HG03097 (cell line): ENCODE measurements around the gene CACNB1.

Experiments used
- ATAC-seq: cut with Tn5 transposase; IDR thresholded peaks from one replicate; pipeline ENCODE4 v1.9.1; 2021; ENCODE audit not compliant: unreplicated experiment, low FRiP score

The CACNB1 gene

DNA sequence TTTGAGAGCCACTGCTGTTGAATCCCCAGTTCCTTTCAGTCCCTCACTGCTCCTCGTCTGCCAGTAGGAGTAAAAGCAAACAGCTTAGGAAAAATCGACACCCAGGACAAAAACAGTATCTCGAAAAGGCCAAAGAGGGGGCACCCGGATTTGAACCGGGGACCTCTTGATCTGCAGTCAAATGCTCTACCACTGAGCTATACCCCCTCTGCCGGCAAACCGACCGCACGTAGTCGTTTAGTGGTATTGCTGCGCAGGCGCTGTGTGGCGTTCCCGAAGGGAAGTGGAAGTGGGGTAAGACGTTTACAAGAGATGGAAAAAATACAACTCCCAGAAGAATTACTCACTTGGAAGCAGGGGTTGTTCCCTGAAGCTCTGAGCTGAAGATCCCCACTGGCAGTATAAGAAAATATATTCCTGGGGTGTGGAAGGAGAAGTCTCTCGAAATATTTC, 43.8 kb downstream of the CACNB1 start:
- peak; percentile 46 for ATAC-seq

DNA sequence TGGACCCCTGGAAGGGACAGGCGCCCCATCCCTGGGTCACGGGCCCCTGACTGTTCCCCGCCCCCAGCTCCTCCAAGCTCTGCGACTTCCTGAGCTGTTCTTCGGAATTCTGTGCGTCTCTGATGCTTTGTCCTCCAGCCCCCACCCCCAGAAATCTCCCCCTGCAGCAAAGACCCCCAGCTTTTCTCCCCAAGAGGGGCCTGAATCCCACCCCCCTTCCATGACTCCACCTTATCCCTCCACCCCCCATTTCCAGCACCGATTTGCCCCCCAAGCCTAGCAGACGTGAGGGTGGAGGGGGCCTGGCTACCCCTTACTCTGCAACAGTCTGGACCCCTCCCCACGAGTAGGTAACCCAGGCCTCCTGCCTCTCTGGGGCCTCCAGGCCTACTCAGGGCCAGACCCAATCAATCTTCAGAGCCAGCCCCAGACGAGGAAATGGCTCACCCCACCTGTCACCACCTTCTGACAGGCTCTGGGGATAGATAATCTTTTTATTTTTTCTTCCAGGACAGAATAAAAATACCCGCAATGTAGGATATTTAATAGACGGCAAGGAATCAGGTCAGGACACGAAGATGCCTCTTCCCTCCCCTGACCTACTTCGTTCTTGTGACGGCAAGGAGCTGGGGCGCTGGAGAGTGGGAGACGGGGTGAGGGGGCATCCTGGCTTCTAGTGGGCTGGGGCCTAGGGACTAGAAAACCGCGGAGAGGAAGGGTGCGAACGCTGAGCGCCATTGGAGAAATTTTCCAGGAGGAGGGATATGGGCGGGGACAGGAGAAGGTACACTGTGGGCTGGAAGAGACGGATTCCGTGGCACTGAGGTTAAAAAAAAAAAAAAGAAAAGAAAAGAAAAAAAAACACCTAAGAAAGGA, 45.3 kb downstream of the CACNB1 start:
- no peak for ATAC-seq

DNA sequence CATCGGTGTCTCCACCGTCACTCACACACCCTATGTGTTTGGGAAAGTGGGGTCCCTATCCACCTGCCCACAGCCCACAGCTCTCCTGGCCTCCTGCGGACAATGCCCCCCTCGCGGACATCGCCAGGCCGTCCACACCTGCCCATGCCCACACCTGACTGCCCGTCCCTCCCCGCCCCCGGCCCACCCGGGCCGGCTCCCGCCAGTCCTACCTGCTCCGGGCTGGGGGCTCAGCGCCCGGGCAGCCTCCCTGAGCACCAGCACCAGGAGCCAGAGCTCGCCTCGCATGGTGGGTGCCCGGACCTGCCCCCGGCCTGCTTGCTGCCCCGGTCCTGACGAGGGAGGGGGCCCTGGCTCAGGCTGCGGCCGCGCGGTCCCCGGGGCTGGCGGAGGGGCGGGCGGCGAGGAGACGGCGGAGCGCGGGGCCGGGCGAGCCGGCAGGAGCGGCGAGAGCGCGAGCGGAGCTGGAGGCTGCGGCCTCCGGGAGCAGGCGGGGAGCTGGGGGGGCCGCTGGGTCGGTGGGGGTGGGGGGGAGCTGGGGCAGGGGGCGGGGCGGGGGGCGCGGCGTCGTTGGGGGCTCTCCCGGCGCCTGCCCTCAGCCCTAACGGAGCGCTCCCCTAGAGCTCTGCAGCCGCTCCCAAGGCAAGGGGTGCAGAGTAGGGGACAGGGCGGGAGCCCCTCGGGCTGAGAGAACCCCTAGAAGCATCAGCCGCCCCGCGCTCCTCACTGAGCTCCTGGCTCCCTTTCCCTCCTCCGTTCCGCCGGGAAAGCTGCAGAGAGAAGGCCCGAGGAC, 46.1 kb downstream of the CACNB1 start, which contains the start of gene PLXDC1:
Gene PLXDC1, minus strand, starts transcription at position 488 of the 793 bp plus-strand sequence. Its CDS starts 200 bp downstream, at position 288.
- ATAC-seq, result no peak

DNA sequence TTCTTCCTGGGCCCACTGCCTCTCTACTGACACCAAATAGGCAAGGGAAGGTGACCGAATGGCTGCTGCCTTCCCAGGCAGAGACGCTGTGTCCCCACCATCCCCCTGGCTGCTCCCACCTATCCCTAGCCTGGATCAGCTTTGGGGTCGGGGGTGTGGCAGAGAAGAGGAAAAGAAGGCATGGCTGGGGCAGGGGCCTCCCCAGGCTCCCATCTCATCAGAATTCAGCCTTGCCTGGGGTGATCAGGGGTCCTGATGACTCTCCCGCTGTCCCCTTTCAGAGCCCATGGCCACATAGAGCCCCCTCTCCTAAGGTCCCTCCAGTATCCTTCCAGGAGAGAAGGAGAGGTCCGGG, 46.7 kb downstream of the CACNB1 start:
- no peak for ATAC-seq

DNA sequence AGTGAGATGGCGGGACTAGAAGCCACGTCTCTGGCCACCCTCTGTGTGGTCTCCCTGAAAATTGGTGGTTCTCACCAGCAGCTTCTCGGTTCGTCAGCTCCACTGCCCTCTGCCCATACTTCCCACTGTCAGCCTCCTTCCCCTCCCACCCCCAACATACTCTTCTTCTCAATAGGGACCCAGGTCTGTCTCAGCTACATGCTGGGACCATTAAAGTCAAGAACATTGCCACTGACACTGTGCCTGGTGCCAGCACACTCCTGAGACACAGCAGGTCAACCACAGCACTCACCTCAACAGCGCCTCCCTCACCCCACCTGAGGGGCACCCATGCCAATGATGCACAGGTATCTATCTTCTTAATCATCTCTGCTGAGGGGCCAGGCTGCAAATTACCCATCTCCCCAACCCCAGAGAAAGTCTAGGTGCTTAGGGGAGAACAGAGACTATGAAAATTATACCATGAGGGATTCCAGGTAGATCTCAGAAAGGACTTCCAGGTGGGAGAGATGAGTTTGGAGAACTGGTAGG, 47.3 kb downstream of the CACNB1 start:
- no peak for ATAC-seq

DNA sequence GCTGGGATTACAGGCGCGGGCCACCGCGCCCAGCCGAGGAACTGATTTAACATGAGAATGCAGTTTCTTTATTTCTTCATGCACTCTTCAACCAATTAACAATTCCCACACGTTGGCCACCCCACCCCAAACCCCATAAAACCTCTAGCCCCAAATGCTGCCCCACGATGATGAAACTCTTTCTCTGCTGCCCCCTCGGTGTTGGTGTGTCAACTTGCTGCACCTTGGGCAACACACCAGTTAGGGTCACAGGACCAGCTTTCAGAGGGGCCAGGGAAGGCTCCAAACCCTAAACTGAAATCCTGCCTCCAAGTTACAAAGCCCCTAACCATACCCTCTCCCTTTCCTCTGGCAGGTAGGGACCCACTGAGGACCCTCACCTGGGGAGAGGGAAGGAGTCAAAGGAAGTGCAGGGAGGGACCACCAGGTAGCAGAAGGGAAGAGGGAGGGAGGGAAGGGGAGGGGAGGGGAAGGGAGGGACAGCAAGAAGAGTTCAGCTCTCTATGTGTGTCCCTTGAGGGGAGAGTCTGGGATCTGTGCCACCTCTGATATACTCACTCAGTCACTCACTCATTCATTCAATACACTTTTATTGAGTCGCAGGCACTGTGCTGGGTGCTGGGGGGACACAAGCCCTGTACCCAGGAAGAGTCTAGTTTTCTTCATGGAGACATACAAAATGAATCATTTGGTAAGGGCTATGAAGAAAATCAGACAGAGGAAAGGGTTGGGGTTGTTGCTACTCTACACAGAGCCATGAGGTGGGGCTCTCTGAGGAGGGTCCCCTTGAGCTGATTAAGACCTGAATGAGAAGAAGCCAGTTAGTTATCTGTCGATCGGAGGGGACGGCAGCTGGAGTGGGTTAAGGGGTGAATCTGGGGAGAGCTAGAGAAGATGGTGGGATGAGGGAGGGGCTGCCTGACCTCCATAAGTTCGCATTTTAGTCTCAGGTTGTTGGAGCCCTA, 50.0 kb downstream of the CACNB1 start:
- no peak for ATAC-seq

DNA sequence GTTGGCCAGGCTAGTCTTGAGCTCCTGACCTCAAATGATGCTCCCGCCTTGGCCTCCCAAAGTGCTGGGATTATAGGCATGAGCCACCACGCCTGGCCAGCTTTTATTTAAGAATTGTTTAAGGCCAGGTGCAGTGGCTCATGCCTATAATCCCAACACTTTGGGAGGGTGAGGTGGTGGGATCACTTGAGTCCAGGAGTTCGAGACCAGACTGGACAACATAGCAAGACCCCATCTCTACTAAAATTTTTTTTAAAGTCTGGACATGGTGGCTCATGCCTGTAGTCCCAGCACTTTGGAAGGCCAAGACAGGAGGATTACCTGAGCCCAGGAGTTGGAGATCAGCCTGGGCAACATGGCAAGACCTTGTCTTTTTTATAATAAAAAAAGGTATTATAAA, 51.2 kb downstream of the CACNB1 start:
- no peak for ATAC-seq

DNA sequence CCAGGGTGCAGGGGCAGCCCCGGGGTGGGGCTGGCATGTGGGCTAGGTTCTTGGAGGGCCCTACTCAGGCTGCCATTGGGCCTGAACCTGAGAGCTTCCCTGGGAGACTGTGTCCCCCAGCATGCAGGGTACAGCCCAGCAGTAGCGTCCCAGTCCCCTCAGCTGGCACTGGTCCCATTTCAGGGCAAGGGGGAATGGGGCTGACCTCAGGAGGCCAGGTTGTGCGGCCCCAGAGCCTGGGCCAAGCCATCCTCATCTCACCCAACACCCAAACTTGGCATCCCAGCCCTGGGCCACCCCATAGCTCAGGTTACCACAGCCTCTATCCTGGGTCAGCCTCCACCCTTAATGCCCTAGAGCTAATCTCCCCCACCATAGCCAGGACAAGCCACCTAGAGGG, 52.3 kb downstream of the CACNB1 start:
- ATAC-seq, result no peak

DNA sequence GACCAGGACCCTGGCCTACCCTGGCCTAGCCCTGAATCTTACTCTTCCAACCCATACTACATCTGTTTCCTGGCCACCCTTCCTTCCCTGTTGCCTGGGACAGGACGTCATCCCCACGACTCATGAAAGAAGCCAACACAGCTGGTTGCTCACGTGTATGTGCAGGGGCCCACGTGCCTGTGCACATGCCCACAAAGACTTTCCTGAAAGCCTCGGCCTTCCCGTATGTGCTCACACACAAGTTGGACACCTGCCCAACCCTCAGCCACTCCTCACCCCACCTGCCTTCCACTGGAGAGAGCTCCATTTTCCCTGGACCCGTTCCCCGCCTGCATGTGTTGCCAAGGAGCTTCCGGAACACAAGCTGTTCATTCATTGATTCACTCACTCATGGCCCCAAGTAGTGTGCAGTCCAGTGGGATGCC, 53.0 kb downstream of the CACNB1 start:
- no peak for ATAC-seq

DNA sequence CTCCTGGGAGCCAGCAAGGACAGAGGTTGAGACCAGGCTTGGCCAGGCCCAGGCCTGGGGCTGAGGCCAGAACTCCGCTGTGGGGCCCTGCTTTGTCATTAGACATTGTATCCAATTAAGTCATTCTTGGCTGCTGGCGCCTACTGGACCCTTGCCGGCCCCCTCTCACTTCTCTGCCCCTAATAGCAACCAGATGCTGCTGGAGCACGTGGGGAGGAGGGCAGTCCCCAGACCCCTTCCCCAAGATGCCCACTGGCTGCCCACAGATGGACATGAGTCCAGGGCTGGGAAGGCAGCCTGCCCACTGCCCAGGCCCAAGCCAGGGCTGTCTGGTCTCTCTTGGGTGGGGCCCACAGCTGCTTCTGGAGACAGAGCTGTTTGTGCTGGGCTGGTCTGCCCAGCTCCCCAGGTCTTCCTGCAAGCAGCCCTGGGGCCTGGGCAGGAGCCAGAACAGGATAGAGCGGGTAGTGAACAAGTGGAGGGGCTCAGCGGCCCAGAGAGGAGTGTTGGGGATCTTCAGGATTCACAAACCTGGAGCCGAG, 53.8 kb downstream of the CACNB1 start:
- ATAC-seq, result no peak

DNA sequence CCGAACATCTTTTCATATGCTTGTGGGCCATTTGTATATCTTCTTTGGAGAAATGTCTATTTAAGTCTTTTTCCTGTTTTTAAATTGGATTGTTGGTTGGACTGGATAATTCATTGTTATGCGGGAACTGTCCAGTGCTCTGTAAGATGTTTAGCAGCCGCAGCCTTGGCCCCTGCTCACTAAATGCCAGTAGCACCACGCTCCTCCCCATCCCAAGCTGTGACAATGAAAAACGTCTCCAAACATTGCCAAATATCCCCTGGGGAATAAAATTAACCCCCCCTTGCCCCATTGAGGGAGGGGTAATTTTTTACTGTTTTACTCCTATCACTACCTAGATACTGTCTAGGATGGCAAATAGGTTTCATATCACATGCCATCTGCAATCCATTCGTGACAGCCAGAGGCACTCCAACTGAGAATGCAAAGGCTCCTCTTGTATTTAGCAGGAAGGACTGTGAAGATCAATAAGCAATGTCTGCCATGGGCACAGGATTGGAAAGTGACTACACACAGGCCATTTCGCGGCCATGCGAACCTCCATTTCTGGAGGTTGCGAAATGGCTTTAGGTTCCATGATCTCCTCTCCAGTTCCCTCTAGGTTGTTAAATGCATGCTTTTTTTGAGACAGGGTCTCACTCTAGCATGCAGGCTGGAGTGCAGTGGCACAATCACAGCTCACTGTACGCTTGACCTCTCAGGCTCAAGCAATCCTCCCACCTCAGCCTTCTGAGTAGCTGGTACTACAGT, 55.4 kb downstream of the CACNB1 start:
- no peak for ATAC-seq

DNA sequence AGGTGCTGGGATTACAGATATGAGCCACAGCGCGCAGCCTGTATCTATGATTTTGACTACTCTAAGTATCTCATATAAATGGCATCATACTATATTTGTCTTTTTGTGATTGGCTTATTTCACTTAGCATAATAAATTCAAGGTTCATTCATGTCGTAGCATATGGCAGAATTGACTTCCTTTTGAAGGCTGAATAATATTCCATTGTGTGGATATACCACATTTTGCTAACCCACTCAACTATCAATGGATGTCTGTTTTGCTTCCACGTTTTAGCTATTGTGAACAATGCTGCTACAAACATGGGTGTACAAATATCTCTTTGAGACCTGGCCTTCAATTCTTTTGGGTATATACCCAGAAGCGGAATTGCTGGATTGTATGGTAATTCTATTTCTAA, 56.2 kb downstream of the CACNB1 start:
- no peak for ATAC-seq

DNA sequence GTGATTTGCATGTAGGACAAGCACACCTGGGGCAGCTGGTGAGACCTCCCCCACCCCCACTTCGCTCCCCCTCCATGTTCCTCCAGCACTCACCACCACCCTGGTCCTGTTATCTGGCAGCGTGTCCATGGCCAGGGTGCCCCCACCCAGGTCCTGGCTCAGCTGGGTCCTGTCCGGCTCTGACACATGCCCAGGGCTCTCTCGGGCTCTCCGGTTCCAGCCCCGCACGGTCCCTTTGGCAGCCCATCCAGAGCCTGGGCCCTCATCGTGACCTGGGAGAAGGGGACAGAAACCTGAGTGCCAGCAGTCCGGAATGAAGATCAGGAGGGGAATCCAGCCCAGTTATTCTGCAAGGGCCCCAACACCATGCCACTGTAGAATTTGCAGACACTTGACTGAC, 57.9 kb downstream of the CACNB1 start:
- no peak for ATAC-seq

DNA sequence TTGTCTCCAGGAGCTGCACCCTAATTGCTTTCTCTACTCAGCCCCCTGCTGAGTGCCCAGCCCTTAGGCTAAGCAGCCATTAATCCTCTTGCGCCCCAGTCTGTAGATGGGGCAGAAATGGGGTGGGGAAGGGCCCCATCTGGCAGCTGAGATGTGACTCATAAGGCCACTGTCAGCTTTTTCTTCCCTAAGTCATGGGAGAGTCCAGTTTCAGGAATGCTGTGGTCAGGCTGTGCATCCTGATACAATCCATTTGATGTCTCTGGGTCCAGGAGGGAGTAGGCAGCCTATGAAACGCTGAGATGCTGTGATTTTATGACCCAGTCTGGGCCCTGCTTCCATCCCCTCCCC, 58.3 kb downstream of the CACNB1 start:
- no peak for ATAC-seq

DNA sequence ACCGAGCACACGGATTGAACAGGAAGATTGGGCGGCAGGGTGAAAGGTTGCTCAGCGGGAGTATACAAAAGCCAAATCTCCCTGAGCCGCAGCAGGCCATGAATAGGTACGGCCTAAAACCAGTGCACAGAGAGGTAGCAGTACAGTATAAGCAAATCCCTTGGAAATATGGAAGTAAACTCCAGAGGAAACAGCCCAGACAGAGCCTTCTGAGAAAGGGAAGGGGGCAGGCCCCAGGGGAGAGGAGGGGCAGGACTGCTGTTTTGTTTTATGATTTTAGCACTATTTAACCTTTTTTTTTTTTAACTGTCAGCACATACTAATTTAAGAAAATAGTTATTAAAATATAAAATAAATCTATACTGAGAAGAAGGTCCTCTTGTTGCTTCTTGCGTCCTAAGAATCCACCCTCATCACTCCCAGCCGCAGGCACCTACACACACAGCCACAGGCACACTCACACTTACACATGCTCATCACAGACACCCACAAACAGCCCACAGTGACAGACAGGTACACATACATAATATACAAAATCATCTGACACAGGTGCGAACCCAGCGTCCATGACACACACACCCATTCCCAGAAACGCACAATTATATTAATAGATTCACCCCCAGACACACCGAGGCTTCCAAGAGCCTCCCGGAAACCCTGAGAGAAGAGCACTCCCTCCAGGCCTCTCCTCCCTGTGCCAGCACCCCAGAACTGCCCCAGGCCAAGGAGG, 58.9 kb downstream of the CACNB1 start:
- ATAC-seq, result no peak

DNA sequence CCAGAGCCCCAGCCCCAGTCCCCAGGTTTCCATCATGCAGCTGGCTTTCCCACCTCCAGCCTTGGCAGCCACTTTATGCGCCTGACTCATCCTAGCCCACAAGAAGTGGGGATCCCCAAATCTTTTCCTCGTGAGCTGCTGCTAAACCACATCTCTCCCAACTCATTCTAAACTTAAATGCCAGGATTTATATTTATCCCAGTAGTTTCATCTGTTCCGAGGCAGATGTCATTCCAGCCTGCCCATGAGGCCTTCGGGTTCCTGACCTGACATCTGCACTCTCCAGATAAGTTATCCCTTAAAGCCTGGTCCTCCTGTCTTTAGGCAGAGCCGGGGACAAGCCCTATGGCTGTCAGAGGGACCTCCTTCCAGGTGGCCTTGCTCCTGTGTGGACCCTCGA, 62.6 kb downstream of the CACNB1 start:
- no peak for ATAC-seq

DNA sequence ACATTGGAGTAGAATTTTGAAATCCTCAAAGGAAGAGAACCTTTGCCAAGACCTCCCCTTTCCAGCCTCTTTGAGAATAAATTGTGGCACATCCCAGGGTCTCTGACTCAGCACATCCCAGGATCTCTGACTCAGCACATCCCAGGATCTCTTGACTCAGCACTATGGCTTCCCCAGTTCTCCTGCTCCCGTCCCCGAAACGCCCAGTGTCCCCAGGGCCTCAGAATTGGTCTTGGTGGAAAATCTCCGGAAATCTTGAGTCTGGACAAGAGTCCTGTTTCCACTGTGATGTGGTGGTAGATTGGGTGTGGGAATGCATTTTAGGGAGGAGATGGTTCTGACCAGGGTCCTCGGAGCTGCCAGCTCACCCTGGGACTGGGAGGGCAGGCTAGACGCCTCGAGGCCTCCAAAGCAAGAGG, 65.3 kb downstream of the CACNB1 start:
- ATAC-seq, result no peak

DNA sequence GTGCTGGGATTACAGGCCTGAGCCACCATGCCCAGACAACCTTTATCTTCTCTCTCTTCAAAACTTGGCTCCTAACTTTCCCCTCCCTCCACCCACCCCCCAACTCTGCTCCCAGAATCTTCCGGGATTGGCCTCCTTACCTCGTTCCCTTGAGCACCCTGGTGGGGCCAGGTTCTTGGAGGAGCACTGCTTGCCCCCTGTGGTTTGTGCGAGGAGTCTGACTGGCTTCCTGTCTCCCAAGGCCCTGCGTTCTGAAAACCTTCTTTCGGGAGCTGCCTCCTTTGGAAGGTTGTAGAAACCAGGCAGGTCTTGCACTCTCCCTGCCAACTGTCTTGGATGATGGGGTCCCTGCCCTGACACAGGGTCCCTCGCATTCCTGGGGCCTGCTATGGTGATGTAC, 65.9 kb downstream of the CACNB1 start:
- ATAC-seq, result no peak

DNA sequence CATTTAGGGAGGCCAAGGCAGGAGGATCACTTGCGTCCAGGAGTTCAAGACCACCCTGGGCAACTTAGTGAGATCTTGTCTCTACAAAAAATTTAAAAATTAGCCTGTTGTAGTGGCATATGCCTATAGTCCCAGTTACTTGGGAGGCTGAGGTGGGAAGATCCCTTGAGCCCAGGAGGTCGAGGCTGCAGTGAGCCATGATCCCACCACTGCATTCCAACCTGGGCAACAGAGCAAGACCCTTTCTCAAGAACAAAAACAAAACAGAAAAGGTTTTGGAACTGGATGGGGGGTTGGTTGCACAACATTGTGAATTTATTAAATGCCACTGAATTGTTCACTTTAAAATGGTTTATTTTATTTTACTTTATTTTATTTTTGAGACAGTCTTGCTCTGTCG, 67.3 kb downstream of the CACNB1 start:
- no peak for ATAC-seq
